ENCODE data around the gene IL9R. TPM values are rescaled to one million over a fixed set of nuclear protein-coding genes. Genes with fewer than 3 reads are reported as not detected.
"Not testable (repeated sequence)": the region's sequence is repeated elsewhere in the genome, so short reads cannot be mapped to it uniquely, and the experiment has no call there.

The IL9R gene
- total RNA-seq, 1 donor from 2014 or later, result 54.7 TPM

GRCh38 chrX:156001001-156001666, 3.6 kb downstream of the IL9R start:
- Mint-ChIP-seq H3K4me1 (ENCODE audit: low read depth) (peaks cover 68% of the 10 kb centered on the region), H3K4me3 (ENCODE audit: low read depth) (peak overlapping the region; percentile 68), H3K27ac (peak overlapping the region; percentile 98), H3K9me3 (no peaks in the 10 kb centered on the region), H3K36me3 (ENCODE audit: low read depth) (peaks cover 65% of the 10 kb centered on the region), H3K27me3 (ENCODE audit: low read depth) (no peaks in the 10 kb centered on the region)
- intact Hi-C loops (cut with micrococcal nuclease), result no loop called here
- no peak for DNase-seq (ENCODE audit: low spot score)

- intact Hi-C loops (cut with micrococcal nuclease), result no loop called here
- H3K9me3 Mint-ChIP-seq, result no peaks in the 10 kb centered on the region
- H3K27ac Mint-ChIP-seq, result peak overlapping the region; percentile 98
- peaks cover 67% of the 10 kb centered on the region for H3K36me3 Mint-ChIP-seq (ENCODE audit: low read depth)
- DNase-seq (ENCODE audit: low spot score), result no peak
- H3K4me1 Mint-ChIP-seq (ENCODE audit: low read depth), result peaks cover 68% of the 10 kb centered on the region
- no peaks in the 10 kb centered on the region for H3K27me3 Mint-ChIP-seq (ENCODE audit: low read depth)
- peak overlapping the region; percentile 68 for H3K4me3 Mint-ChIP-seq (ENCODE audit: low read depth)
Observed at GRCh38 chrX:156001667-156002021, 4.1 kb downstream of the IL9R start.

- DNase-seq (ENCODE audit: low spot score), result no peak
- Mint-ChIP-seq H3K36me3 (ENCODE audit: low read depth) (peaks cover 70% of the 10 kb centered on the region), H3K9me3 (no peaks in the 10 kb centered on the region), H3K4me3 (ENCODE audit: low read depth) (peak overlapping the region; percentile 54), H3K4me1 (ENCODE audit: low read depth) (peaks cover 61% of the 10 kb centered on the region), H3K27ac (peak overlapping the region; percentile 85), H3K27me3 (ENCODE audit: low read depth) (no peaks in the 10 kb centered on the region)
- intact Hi-C loops (cut with micrococcal nuclease), result no loop called here
Observed at GRCh38 chrX:156002507-156002906, 5.0 kb downstream of the IL9R start.

GRCh38 chrX:156003486-156004185, 6.1 kb downstream of the IL9R start:
- no peak for DNase-seq (ENCODE audit: low spot score)
- Mint-ChIP-seq H3K27ac (peak overlapping the region; percentile 85), H3K4me3 (ENCODE audit: low read depth) (peak overlapping the region; percentile 64), H3K9me3 (no peaks in the 10 kb centered on the region), H3K4me1 (ENCODE audit: low read depth) (peaks cover 54% of the 10 kb centered on the region), H3K36me3 (ENCODE audit: low read depth) (peaks cover 59% of the 10 kb centered on the region), H3K27me3 (ENCODE audit: low read depth) (no peaks in the 10 kb centered on the region)
- intact Hi-C loops (cut with micrococcal nuclease), result no loop called here

- no peak for DNase-seq (ENCODE audit: low spot score)
- intact Hi-C loops (cut with micrococcal nuclease), result no loop called here
- peaks cover 52% of the 10 kb centered on the region for H3K4me1 Mint-ChIP-seq (ENCODE audit: low read depth)
- H3K9me3 Mint-ChIP-seq, result no peaks in the 10 kb centered on the region
- H3K27me3 Mint-ChIP-seq (ENCODE audit: low read depth), result no peaks in the 10 kb centered on the region
- H3K4me3 Mint-ChIP-seq (ENCODE audit: low read depth), result no peak overlapping the region
- H3K27ac Mint-ChIP-seq, result peak overlapping the region; percentile 1
- H3K36me3 Mint-ChIP-seq (ENCODE audit: low read depth), result peaks cover 55% of the 10 kb centered on the region
Observed at GRCh38 chrX:156004256-156004655, 6.8 kb downstream of the IL9R start.

- Mint-ChIP-seq H3K4me1 (ENCODE audit: low read depth) (peaks cover 48% of the 10 kb centered on the region), H3K36me3 (ENCODE audit: low read depth) (peaks cover 50% of the 10 kb centered on the region), H3K4me3 (ENCODE audit: low read depth) (no peak overlapping the region), H3K27me3 (ENCODE audit: low read depth) (no peaks in the 10 kb centered on the region), H3K27ac (peak overlapping the region; percentile 1), H3K9me3 (no peaks in the 10 kb centered on the region)
- no peak for DNase-seq (ENCODE audit: low spot score)
- intact Hi-C loops (cut with micrococcal nuclease), result no loop called here
Observed at GRCh38 chrX:156004740-156005139, 7.2 kb downstream of the IL9R start.

GRCh38 chrX:156005144-156005543, 7.6 kb downstream of the IL9R start:
- peaks cover 50% of the 10 kb centered on the region for H3K36me3 Mint-ChIP-seq (ENCODE audit: low read depth)
- intact Hi-C loops (cut with micrococcal nuclease), result no loop called here
- no peak overlapping the region for H3K4me3 Mint-ChIP-seq (ENCODE audit: low read depth)
- peak overlapping the region; percentile 1 for H3K27ac Mint-ChIP-seq
- no peaks in the 10 kb centered on the region for H3K27me3 Mint-ChIP-seq (ENCODE audit: low read depth)
- H3K4me1 Mint-ChIP-seq (ENCODE audit: low read depth), result peaks cover 46% of the 10 kb centered on the region
- H3K9me3 Mint-ChIP-seq, result no peaks in the 10 kb centered on the region
- DNase-seq (ENCODE audit: low spot score), result no peak

- intact Hi-C loops (cut with micrococcal nuclease); H3K9me3 Mint-ChIP-seq; H3K27me3 Mint-ChIP-seq (ENCODE audit: low read depth); H3K4me3 Mint-ChIP-seq (ENCODE audit: low read depth); DNase-seq (ENCODE audit: low spot score): not testable (repeated sequence)
- Mint-ChIP-seq H3K36me3 (ENCODE audit: low read depth) (peaks cover 42% of the 10 kb centered on the region), H3K27ac (peak overlapping the region; percentile 70), H3K4me1 (ENCODE audit: low read depth) (peaks cover 34% of the 10 kb centered on the region)
Observed at GRCh38 chrX:156006468-156006867, 9.0 kb downstream of the IL9R start.

- DNase-seq (ENCODE audit: low spot score); H3K27me3 Mint-ChIP-seq (ENCODE audit: low read depth); H3K4me3 Mint-ChIP-seq (ENCODE audit: low read depth); H3K9me3 Mint-ChIP-seq; intact Hi-C loops (cut with micrococcal nuclease); H3K27ac Mint-ChIP-seq: not testable (repeated sequence)
- Mint-ChIP-seq H3K36me3 (ENCODE audit: low read depth) (peaks cover 27% of the 10 kb centered on the region), H3K4me1 (ENCODE audit: low read depth) (peaks cover 17% of the 10 kb centered on the region)
Observed at GRCh38 chrX:156008379-156008778, 10.9 kb downstream of the IL9R start.

- no peaks in the 10 kb centered on the region for H3K27me3 Mint-ChIP-seq (ENCODE audit: low read depth)
- H3K9me3 Mint-ChIP-seq, result no peaks in the 10 kb centered on the region
- no peak overlapping the region for H3K27ac Mint-ChIP-seq
- H3K36me3 Mint-ChIP-seq (ENCODE audit: low read depth), result peaks cover 21% of the 10 kb centered on the region
- DNase-seq (ENCODE audit: low spot score), result no peak
- H3K4me3 Mint-ChIP-seq (ENCODE audit: low read depth), result no peak overlapping the region
- H3K4me1 Mint-ChIP-seq (ENCODE audit: low read depth), result peaks cover 12% of the 10 kb centered on the region
- intact Hi-C loops (cut with micrococcal nuclease), result no loop called here
Observed at GRCh38 chrX:156008915-156009314, 11.4 kb downstream of the IL9R start.

- not testable (repeated sequence) for H3K27ac Mint-ChIP-seq
Observed at GRCh38 chrX:156009691-156010090, 12.2 kb downstream of the IL9R start.

GRCh38 chrX:156013286-156013953, 15.9 kb downstream of the IL9R start:
- H3K36me3 Mint-ChIP-seq (ENCODE audit: low read depth); H3K4me1 Mint-ChIP-seq (ENCODE audit: low read depth); intact Hi-C loops (cut with micrococcal nuclease); DNase-seq (ENCODE audit: low spot score); H3K9me3 Mint-ChIP-seq; H3K4me3 Mint-ChIP-seq (ENCODE audit: low read depth); H3K27ac Mint-ChIP-seq; H3K27me3 Mint-ChIP-seq (ENCODE audit: low read depth): not testable (repeated sequence)

More at GRCh38 chrX:156009691-156010090, 12.2 kb downstream of the IL9R start:
- H3K27me3 Mint-ChIP-seq (ENCODE audit: low read depth); H3K9me3 Mint-ChIP-seq; H3K4me1 Mint-ChIP-seq (ENCODE audit: low read depth); DNase-seq (ENCODE audit: low spot score); H3K4me3 Mint-ChIP-seq (ENCODE audit: low read depth); intact Hi-C loops (cut with micrococcal nuclease): not testable (repeated sequence)
- H3K36me3 Mint-ChIP-seq (ENCODE audit: low read depth), result peaks cover 15% of the 10 kb centered on the region

- H3K4me1 Mint-ChIP-seq (ENCODE audit: low read depth); H3K27me3 Mint-ChIP-seq (ENCODE audit: low read depth); H3K36me3 Mint-ChIP-seq (ENCODE audit: low read depth); intact Hi-C loops (cut with micrococcal nuclease); DNase-seq (ENCODE audit: low spot score); H3K4me3 Mint-ChIP-seq (ENCODE audit: low read depth); H3K27ac Mint-ChIP-seq; H3K9me3 Mint-ChIP-seq: not testable (repeated sequence)
Observed at GRCh38 chrX:156019846-156020245, 22.4 kb downstream of the IL9R start.
